ENCODE measurements around the gene LIAS. TPM values are rescaled to one million over a fixed set of nuclear protein-coding genes. Genes with fewer than 3 reads are reported as not detected.

LIAS gene
- total RNA-seq, 1 experiment from 2014 or later = 6.8 TPM

GRCh38 chr4:39497909-39498726 is 39.3 kb downstream of the LIAS start:
- DNase-seq (ENCODE audit: low read depth, low spot score) = no peak
- Histone ChIP-seq H3K4me3 (ENCODE audit: low read depth in 2 of 2, low read length in 2 of 2) (no peak overlapping the region), H3K9me3 (ENCODE audit: control insufficient read depth, insufficient read depth, low read depth, low read length) (no peaks in the 10 kb centered on the region), H3K27ac (ENCODE audit: low read length) (no peak overlapping the region), H3K4me1 (ENCODE audit: control insufficient read depth, insufficient read depth, low read length) (peaks cover 7% of the 10 kb centered on the region; the same call in 1 of the 2 replicates), H3K27me3 (ENCODE audit: control insufficient read depth, insufficient read depth, low read length) (no peaks in the 10 kb centered on the region), H3K36me3 (ENCODE audit: control insufficient read depth, insufficient read depth, low read length) (peaks cover 23% of the 10 kb centered on the region)
- no peak for ATAC-seq
- TF ChIP-seq SIN3A (IDR thresholded peaks at IDR 0.05; ENCODE audit: borderline replicate concordance, insufficient read depth, low read depth, low read length) (no peak), POLR2AphosphoS5 (IDR thresholded peaks at IDR 0.05; ENCODE audit: low read depth, low read length) (no peak), TCF7L2 (IDR thresholded peaks at IDR 0.05; ENCODE audit: low read depth, low read length) (no peak), CTCF (IDR thresholded peaks at IDR 0.05) (no peak)
- TF ChIP-seq, protein P1, sequence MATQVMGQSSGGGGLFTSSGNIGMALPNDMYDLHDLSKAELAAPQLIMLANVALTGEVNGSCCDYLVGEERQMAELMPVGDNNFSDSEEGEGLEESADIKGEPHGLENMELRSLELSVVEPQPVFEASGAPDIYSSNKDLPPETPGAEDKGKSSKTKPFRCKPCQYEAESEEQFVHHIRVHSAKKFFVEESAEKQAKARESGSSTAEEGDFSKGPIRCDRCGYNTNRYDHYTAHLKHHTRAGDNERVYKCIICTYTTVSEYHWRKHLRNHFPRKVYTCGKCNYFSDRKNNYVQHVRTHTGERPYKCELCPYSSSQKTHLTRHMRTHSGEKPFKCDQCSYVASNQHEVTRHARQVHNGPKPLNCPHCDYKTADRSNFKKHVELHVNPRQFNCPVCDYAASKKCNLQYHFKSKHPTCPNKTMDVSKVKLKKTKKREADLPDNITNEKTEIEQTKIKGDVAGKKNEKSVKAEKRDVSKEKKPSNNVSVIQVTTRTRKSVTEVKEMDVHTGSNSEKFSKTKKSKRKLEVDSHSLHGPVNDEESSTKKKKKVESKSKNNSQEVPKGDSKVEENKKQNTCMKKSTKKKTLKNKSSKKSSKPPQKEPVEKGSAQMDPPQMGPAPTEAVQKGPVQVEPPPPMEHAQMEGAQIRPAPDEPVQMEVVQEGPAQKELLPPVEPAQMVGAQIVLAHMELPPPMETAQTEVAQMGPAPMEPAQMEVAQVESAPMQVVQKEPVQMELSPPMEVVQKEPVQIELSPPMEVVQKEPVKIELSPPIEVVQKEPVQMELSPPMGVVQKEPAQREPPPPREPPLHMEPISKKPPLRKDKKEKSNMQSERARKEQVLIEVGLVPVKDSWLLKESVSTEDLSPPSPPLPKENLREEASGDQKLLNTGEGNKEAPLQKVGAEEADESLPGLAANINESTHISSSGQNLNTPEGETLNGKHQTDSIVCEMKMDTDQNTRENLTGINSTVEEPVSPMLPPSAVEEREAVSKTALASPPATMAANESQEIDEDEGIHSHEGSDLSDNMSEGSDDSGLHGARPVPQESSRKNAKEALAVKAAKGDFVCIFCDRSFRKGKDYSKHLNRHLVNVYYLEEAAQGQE (IDR thresholded peaks at IDR 0.05; ENCODE audit: insufficient read depth in 1 of 2, low read depth in 2 of 2, low read length in 1 of 2) = no peak
- POLR2A ChIA-PET = no interaction called here
- no TSS peak for BruUV-seq (replicated peaks)
- intact Hi-C loops (cut with micrococcal nuclease; ENCODE audit: unreplicated experiment) (no loop called here), in situ Hi-C loops (cut with HindIII; ENCODE audit: low pct_unique_long_range_greater_than_20kb, low sequenced_read_pairs) (no loop called here)
- CTCF ChIA-PET = no interaction called here

GRCh38 chr4:39498727-39499020 is 39.8 kb downstream of the LIAS start:
- no peaks in the 10 kb centered on the region for H3K27me3 ChIP-seq (ENCODE audit: control insufficient read depth, insufficient read depth, low read length)
- no peak overlapping the region for H3K27ac ChIP-seq (ENCODE audit: low read length)
- ATAC-seq (no peak), DNase-seq (ENCODE audit: low read depth, low spot score) (no peak)
- intact Hi-C loops (cut with micrococcal nuclease; ENCODE audit: unreplicated experiment) = no loop called here
- H3K4me3 ChIP-seq (ENCODE audit: low read depth in 2 of 2, low read length in 2 of 2) = no peak overlapping the region
- TF ChIP-seq TCF7L2 (IDR thresholded peaks at IDR 0.05; ENCODE audit: low read depth, low read length) (no peak), SIN3A (IDR thresholded peaks at IDR 0.05; ENCODE audit: borderline replicate concordance, insufficient read depth, low read depth, low read length) (no peak), POLR2AphosphoS5 (IDR thresholded peaks at IDR 0.05; ENCODE audit: low read depth, low read length) (no peak), CTCF (IDR thresholded peaks at IDR 0.05) (no peak)
- TF ChIP-seq, protein P1 (IDR thresholded peaks at IDR 0.05; ENCODE audit: insufficient read depth in 1 of 2, low read depth in 2 of 2, low read length in 1 of 2) = no peak
- peaks cover 7% of the 10 kb centered on the region; the same call in 1 of the 2 replicates for H3K4me1 ChIP-seq (ENCODE audit: control insufficient read depth, insufficient read depth, low read length)
- BruUV-seq (replicated peaks) = no TSS peak
- ChIA-PET CTCF (no interaction called here), POLR2A (no interaction called here)
- H3K9me3 ChIP-seq (ENCODE audit: control insufficient read depth, insufficient read depth, low read depth, low read length) = no peaks in the 10 kb centered on the region
- in situ Hi-C loops (cut with HindIII; ENCODE audit: low pct_unique_long_range_greater_than_20kb, low sequenced_read_pairs) = no loop called here
- H3K36me3 ChIP-seq (ENCODE audit: control insufficient read depth, insufficient read depth, low read length) = peaks cover 28% of the 10 kb centered on the region

All from Panc1 (cell line).